ENCODE measurements around the gene INIP. TPM values are rescaled to one million over a fixed set of nuclear protein-coding genes. Genes with fewer than 3 reads are reported as not detected.

Gene INIP
- total and polyA plus RNA-seq, 2 of the 13 experiments (the other 11 are each of a cell fraction or from before 2014, with no cell fraction given): 13.6 to 28.6 TPM

GRCh38 chr9:112711050-112711689, 6.7 kb downstream of the INIP start (continued):
- TF ChIP-seq ARHGAP35 (CRISPR knock-in tag; IDR thresholded peaks at IDR 0.05; ENCODE audit: borderline replicate concordance) (no peak), ZNF143 (CRISPR knock-in tag; IDR thresholded peaks at IDR 0.05) (no peak), ZNF3 (CRISPR knock-in tag; IDR thresholded peaks at IDR 0.05) (no peak), CTCF (CRISPR knock-in tag; IDR thresholded peaks at IDR 0.05) (peak; percentile 54)

- FAIRE-seq (no peak), DNase-seq (ENCODE audit: low spot score) (peak; percentile 40), ATAC-seq (peak; percentile 80)
- no TSS peak for BruUV-seq (replicated peaks)
- Histone ChIP-seq H3K27ac (ENCODE audit: extremely low read length, insufficient read depth, low read length) (no peak overlapping the region), H3K4me1 (ENCODE audit: insufficient read depth, low read length) (no peaks in the 10 kb centered on the region), H3K4me2 (ENCODE audit: low read depth, low read length) (no peak overlapping the region), H3K9ac (ENCODE audit: insufficient read depth, low read depth, low read length) (no peak overlapping the region), H4K20me1 (ENCODE audit: insufficient read depth, low read length) (no peaks in the 10 kb centered on the region; the same call in 1 of the 2 replicates), H3K27me3 (ENCODE audit: control insufficient read depth in 1 of 2, insufficient read depth in 2 of 2, low read length in 2 of 2) (no peaks in the 10 kb centered on the region), H3K79me2 (ENCODE audit: insufficient read depth, low read length) (peaks cover 17% of the 10 kb centered on the region), H3K4me3 (replicated peaks in 1 of 3; ENCODE audit: insufficient read depth in 1 of 3, low read depth in 2 of 3, low read length in 3 of 3) (no peak overlapping the region), H3K9me3 (ENCODE audit: low read length) (no peaks in the 10 kb centered on the region), H2AFZ (ENCODE audit: low read length) (no peak overlapping the region), H3K36me3 (replicated peaks in 1 of 2; ENCODE audit: control insufficient read depth in 1 of 2, insufficient read depth in 2 of 2, low read length in 2 of 2) (peaks cover 4 to 16% of the 10 kb centered on the region in 2 experiments; a peak in 3 of 5 replicates)
- TF ChIP-seq CEBPG (CRISPR knock-in tag; IDR thresholded peaks at IDR 0.05) (no peak), ZNF205 (CRISPR knock-in tag; IDR thresholded peaks at IDR 0.05) (no peak), CTCF (CRISPR knock-in tag; IDR thresholded peaks at IDR 0.05) (peak; percentile 47; the same call in 1 of the 2 replicates), FLYWCH1 (CRISPR knock-in tag; IDR thresholded peaks at IDR 0.05) (no peak), CBX2 (IDR thresholded peaks at IDR 0.05; ENCODE audit: low read depth, low read length) (no peak), CBX2 (CRISPR knock-in tag; IDR thresholded peaks at IDR 0.05; ENCODE audit: low read depth) (no peak), ZNF549 (CRISPR knock-in tag; IDR thresholded peaks at IDR 0.05) (no peak), ZNF513 (CRISPR knock-in tag; conservative IDR thresholded peaks at IDR 0.05) (no peak), STAG1 (CRISPR knock-in tag; IDR thresholded peaks at IDR 0.05) (peak; percentile 65), SMC3 (IDR thresholded peaks at IDR 0.05; ENCODE audit: low read length) (peak; percentile 56; the same call in 1 of the 2 replicates), ZBTB42 (CRISPR knock-in tag; IDR thresholded peaks at IDR 0.05) (no peak), ZNF44 (CRISPR knock-in tag; IDR thresholded peaks at IDR 0.05) (no peak)
- CTCF ChIA-PET (ENCODE audit: low intra/inter-chr PET ratio, low total read pairs): no interaction called here
- intact Hi-C loops (cut with micrococcal nuclease; ENCODE audit: unreplicated experiment) (loop anchor here (10.0 kb wide), 1 partner anchor 221 kb away; the partner anchor contains the start of gene KIAA1958), in situ Hi-C loops (cut with HindIII; ENCODE audit: extremely low pct_ligation_motif_present, low pct_unique_long_range_greater_than_20kb) (loop anchor here (25.0 kb wide), 2 partner anchors 219 to 619 kb away; partner anchors contain the start of gene KIAA1958)
- WGBS (ENCODE audit: low lambda C conversion rate): 86% methylated on average over 6 of the region's 6 CpGs
- POLR2A ChIA-PET: no interaction called here
Measured at GRCh38 chr9:112705768-112706427, 12.0 kb downstream of the INIP start.
